Activated effector memory CD4-positive, alpha-beta T cell treated with anti-CD3 and anti-CD28 coated beads, Interleukin-2, amount 50 U/mL, for 16 hours (primary cell): ENCODE measurements around the gene MRPS18B.
A peak's percentile ranks its signal among the peaks of the same experiment; 100 is the strongest.
"Not testable (repeated sequence)": the region's sequence is repeated elsewhere in the genome, so short reads cannot be mapped to it uniquely, and the experiment has no call there.

Experiments
- DNase-seq: peaks from one replicate; pipeline ENCODE4 v3.0.0-alpha.2; 2020

Gene MRPS18B

GRCh38 chr6:30644769-30645168 is 27.1 kb downstream of the MRPS18B start:
- DNase-seq, result no peak

GRCh38 chr6:30645989-30646388 is 28.3 kb downstream of the MRPS18B start:
- DNase-seq, result no peak

- DNase-seq, result peak; percentile 97
Measured at GRCh38 chr6:30646450-30647241, 29.0 kb downstream of the MRPS18B start, which contains the start of gene C6orf136. Gene C6orf136 (plus strand): TSS chr6:30647133. CDS start chr6:30647232, 99 bp downstream.

GRCh38 chr6:30647242-30648116 is 29.8 kb downstream of the MRPS18B start:
- DNase-seq, result peak; percentile 91

- DNase-seq, result no peak
Measured at GRCh38 chr6:30651143-30651542, 33.5 kb downstream of the MRPS18B start.

GRCh38 chr6:30654798-30655742 is 37.4 kb downstream of the MRPS18B start:
- no peak for DNase-seq

- DNase-seq, result no peak
Measured at GRCh38 chr6:30655743-30656094, 38.1 kb downstream of the MRPS18B start.

GRCh38 chr6:30656513-30656912 is 38.9 kb downstream of the MRPS18B start:
- no peak for DNase-seq

- DNase-seq, result no peak
Measured at GRCh38 chr6:30657454-30657853, 39.8 kb downstream of the MRPS18B start.

GRCh38 chr6:30657922-30658321 is 40.3 kb downstream of the MRPS18B start:
- DNase-seq, result not testable (repeated sequence)

- no peak for DNase-seq
Measured at GRCh38 chr6:30664994-30665767, 47.5 kb downstream of the MRPS18B start.

- DNase-seq, result peak; percentile 75
Measured at GRCh38 chr6:30666300-30666699, 48.7 kb downstream of the MRPS18B start.

- DNase-seq, result no peak
Measured at GRCh38 chr6:30670760-30671527, 53.3 kb downstream of the MRPS18B start.

- peak; percentile 96 for DNase-seq
Measured at GRCh38 chr6:30672445-30673253, 55.0 kb downstream of the MRPS18B start, which contains the start of gene DHX16. Gene DHX16 (minus strand): TSS chr6:30673006. CDS start chr6:30672841, 165 bp downstream.
